HG03432 (cell line): Measurements from ENCODE around the gene ADPRS.

ENCODE experiments used
- ATAC-seq: cut with Tn5 transposase; IDR thresholded peaks from one replicate; pipeline ENCODE4 v1.9.1; 2021; ENCODE audit warnings: mild to moderate bottlenecking, moderate library complexity; ENCODE audit not compliant: unreplicated experiment

The ADPRS gene

GRCh38 chr1:36128126-36128904, 39.6 kb downstream of the ADPRS start:
- ATAC-seq: no peak

- ATAC-seq: no peak
These were observed 40.2 kb downstream of the ADPRS start for GRCh38 chr1:36128905-36129206.

GRCh38 chr1:36132029-36132428, 43.3 kb downstream of the ADPRS start:
- no peak for ATAC-seq

- no peak for ATAC-seq
These were observed 44.8 kb downstream of the ADPRS start for GRCh38 chr1:36133484-36133883.

GRCh38 chr1:36134031-36134430, 45.3 kb downstream of the ADPRS start:
- ATAC-seq: no peak

GRCh38 chr1:36134505-36135329, 46.0 kb downstream of the ADPRS start:
- no peak for ATAC-seq

- ATAC-seq: no peak
These were observed 46.6 kb downstream of the ADPRS start for GRCh38 chr1:36135330-36135667.

GRCh38 chr1:36135796-36136195, 47.1 kb downstream of the ADPRS start:
- no peak for ATAC-seq

GRCh38 chr1:36136535-36136934, 47.8 kb downstream of the ADPRS start:
- ATAC-seq: no peak

GRCh38 chr1:36137226-36137625, 48.5 kb downstream of the ADPRS start:
- no peak for ATAC-seq

GRCh38 chr1:36137776-36138175, 49.1 kb downstream of the ADPRS start:
- no peak for ATAC-seq

- ATAC-seq: no peak
These were observed 50.8 kb downstream of the ADPRS start for GRCh38 chr1:36139521-36139920.

GRCh38 chr1:36142121-36142520, 53.4 kb downstream of the ADPRS start:
- no peak for ATAC-seq

- no peak for ATAC-seq
These were observed 54.7 kb downstream of the ADPRS start for GRCh38 chr1:36143424-36143823.
